Activated CD4-positive, alpha-beta T cell treated with anti-CD3 and anti-CD28 coated beads, Interleukin-2, amount 10 ng/mL, durations not matched to agents 7 days and 5 days (primary cell): ENCODE measurements around the gene DYRK3. TPM values are rescaled to one million over a fixed set of nuclear protein-coding genes. Genes with fewer than 3 reads are reported as not detected.
"Not testable (repeated sequence)": the region's sequence is repeated elsewhere in the genome, so short reads cannot be mapped to it uniquely, and the experiment has no call there.

Source experiments
- CTCF ChIA-PET: fragments of 350-600 bp; sonication (Branson Sonifier 250); formaldehyde crosslinking; loops from one replicate; lab custom pipeline; 2021; ENCODE audit warnings: antibody characterized with exemption; lab: Charles Lee
- POLR2A ChIA-PET: fragments of 350-600 bp; sonication (Branson Sonifier 250); formaldehyde crosslinking; loops from one replicate; lab custom pipeline; 2021; ENCODE audit warnings: antibody characterized with exemption; lab: Charles Lee
- DNase-seq: peaks from one replicate; pipeline ENCODE4 v3.0.0-alpha.2; 2020
- H3K27ac Mint-ChIP-seq: one replicate; pipeline ENCODE4 v1.8.0; 2021; ENCODE audit warnings: mild to moderate bottlenecking, moderate library complexity, mixed read lengths
- H3K27me3 Mint-ChIP-seq: one replicate; pipeline ENCODE4 v1.8.0; 2021; ENCODE audit warnings: mixed read lengths
- H3K36me3 Mint-ChIP-seq: one replicate; pipeline ENCODE4 v1.8.0; 2021; ENCODE audit warnings: low read depth, mixed read lengths
- H3K4me1 Mint-ChIP-seq: one replicate; pipeline ENCODE4 v1.8.0; 2021; ENCODE audit warnings: mixed read lengths
- H3K4me3 Mint-ChIP-seq: one replicate; pipeline ENCODE4 v1.8.0; 2021; ENCODE audit warnings: mild to moderate bottlenecking, moderate library complexity, mixed read lengths
- H3K9me3 Mint-ChIP-seq: one replicate; pipeline ENCODE4 v1.8.0; 2021; ENCODE audit warnings: mixed read lengths
- total RNA-seq, 2 experiments: library from RNA; stranded (reverse); gene quantifications; one replicate each; pipeline ENCODE4 v1.2.3, GENCODE V29; 2021

DYRK3 gene
- total RNA-seq, 2 experiments from 2014 or later = 4.0 to 4.3 TPM

DNA sequence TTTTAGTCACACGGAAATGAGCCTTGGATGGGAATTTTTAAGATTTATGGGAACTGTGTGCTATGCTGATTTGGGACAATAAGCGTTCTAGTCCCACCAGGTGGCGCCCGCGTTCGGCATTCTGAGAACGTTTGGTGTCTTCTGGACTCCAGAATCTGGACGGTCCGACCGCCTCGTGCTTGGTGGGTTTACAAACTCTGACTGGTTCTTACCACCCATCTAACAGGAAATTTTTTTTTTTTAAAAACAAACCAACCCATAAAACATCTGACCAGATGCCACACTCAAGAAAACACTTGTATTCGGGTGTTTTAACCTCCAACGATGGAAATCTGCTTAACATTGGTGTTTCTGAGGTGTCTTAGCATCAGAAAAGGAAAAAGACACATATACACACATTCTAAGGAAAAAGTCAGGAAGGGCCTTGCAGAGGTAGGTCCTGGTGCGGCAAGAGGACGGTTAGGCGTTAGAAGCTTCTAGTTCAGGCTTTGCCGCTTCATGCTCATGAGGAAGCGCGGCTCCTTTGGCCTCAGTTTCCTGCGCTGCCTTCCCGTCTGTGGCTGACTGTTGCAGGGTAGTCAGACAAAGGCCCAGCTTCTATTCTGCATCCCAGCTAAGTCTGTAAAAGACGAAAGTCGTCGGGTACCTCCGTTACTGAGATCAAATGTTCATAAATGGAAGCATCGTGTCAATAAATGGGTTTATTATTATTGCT is 814 bp upstream of the DYRK3 start:
- ChIA-PET CTCF (interaction anchor here (0.6 to 5.9 kb wide), 25 partner anchors 10 to 1163 kb away, joined by 3 to 45 read pairs (median 4); partner anchors contain the start of gene EIF2D), POLR2A (interaction anchor here (0.7 to 1.3 kb wide), 3 partner anchors 29 to 1328 kb away, joined by 3 to 5 read pairs (median 3); no protein-coding TSS in a partner anchor)
- H3K27ac Mint-ChIP-seq = peak overlapping the region; percentile 89
- peaks cover 1% of the 10 kb centered on the region for H3K36me3 Mint-ChIP-seq
- DNase-seq = peak; percentile 81
- peaks cover 23% of the 10 kb centered on the region for H3K4me1 Mint-ChIP-seq
- H3K4me3 Mint-ChIP-seq = peak overlapping the region; percentile 75
- H3K27me3 Mint-ChIP-seq = peaks cover 13% of the 10 kb centered on the region
- H3K9me3 Mint-ChIP-seq = no peaks in the 10 kb centered on the region

DNA sequence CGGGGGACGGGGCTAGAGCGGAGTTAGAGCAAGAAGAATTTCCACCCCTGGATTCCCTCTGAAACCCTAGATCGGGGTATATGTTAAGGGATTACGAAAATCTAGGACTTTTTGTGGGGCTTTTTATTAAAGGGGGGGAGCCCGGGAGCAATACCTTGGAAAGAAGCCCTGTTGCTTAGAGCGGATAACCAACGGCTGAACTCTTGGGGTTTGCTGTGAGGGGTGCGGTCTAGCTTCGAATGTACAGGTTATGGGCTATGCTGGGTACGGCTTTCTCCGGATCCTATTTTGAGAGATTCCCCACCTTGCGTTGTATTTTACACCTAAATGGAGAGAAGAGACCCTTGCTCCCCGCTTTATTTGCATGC is 626 bp downstream of the DYRK3 start:
- POLR2A ChIA-PET = interaction anchor here (0.6 to 1.3 kb wide), 3 partner anchors 27 to 404 kb away, joined by 3 to 5 read pairs (median 4); no protein-coding TSS in a partner anchor
- Mint-ChIP-seq H3K9me3 (no peaks in the 10 kb centered on the region), H3K27me3 (peaks cover 11% of the 10 kb centered on the region), H3K36me3 (peaks cover 1% of the 10 kb centered on the region), H3K4me1 (peaks cover 23% of the 10 kb centered on the region), H3K4me3 (peak overlapping the region; percentile 75), H3K27ac (no peak overlapping the region)
- CTCF ChIA-PET = interaction anchor here (1.0 to 5.9 kb wide), 14 partner anchors 10 to 346 kb away, joined by 3 to 45 read pairs (median 5); partner anchors contain the start of gene EIF2D
- DNase-seq = peak; percentile 22

DNA sequence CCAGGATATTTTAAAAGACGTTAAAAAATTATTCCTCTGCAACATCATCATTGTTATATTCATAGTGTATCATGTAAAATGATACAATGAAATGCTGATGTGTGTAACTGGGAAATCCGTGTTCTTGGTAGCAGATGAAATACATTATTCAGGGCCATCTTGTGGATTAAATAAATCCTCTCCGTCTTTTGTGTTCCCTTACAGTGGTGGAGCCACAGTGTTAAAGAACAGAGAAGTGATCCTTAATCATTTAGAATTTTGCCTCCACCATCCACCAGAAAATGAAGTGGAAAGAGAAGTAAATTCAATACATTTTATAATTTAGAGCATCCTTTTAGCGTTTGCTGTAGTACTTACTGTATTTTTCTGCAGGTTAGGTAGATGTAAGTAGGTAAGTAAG is 1.3 kb downstream of the DYRK3 start:
- Mint-ChIP-seq H3K36me3 (peaks cover 1% of the 10 kb centered on the region), H3K4me1 (peaks cover 23% of the 10 kb centered on the region), H3K27ac (no peak overlapping the region), H3K4me3 (no peak overlapping the region), H3K9me3 (no peaks in the 10 kb centered on the region), H3K27me3 (peaks cover 11% of the 10 kb centered on the region)
- DNase-seq = no peak
- ChIA-PET POLR2A (interaction anchor here (0.6 kb wide), 1 partner anchor 403 kb away, joined by 4 read pairs; no protein-coding TSS in a partner anchor), CTCF (interaction anchor here (0.6 to 5.9 kb wide), 5 partner anchors 12 to 167 kb away, joined by 4 to 45 read pairs (median 10); partner anchors contain the start of gene EIF2D)

DNA sequence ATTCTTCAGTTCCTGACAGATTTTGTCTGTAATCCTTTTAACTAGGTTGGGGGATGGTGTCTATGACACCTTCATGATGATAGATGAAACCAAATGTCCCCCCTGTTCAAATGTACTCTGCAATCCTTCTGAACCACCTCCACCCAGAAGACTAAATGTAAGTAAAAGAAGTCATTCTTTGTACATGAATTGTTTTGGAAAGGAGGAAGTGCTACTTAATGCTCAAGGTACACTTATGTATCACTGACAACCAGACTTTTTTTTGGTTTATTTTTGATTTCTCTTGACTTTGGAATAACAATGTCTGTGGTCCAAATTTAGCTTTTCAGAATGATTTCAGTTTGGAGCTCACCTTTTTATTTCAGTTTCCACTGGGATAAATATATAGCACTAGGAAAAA is 2.3 kb downstream of the DYRK3 start:
- H3K4me1 Mint-ChIP-seq = peaks cover 23% of the 10 kb centered on the region
- POLR2A ChIA-PET = no interaction called here
- peaks cover 1% of the 10 kb centered on the region for H3K36me3 Mint-ChIP-seq
- H3K4me3 Mint-ChIP-seq = no peak overlapping the region
- CTCF ChIA-PET = interaction anchor here (1.0 to 5.9 kb wide), 3 partner anchors 25 to 89 kb away, joined by 4 to 45 read pairs (median 10); partner anchors contain the start of gene EIF2D
- H3K27ac Mint-ChIP-seq = no peak overlapping the region
- no peak for DNase-seq
- H3K27me3 Mint-ChIP-seq = peaks cover 8% of the 10 kb centered on the region
- no peaks in the 10 kb centered on the region for H3K9me3 Mint-ChIP-seq

DNA sequence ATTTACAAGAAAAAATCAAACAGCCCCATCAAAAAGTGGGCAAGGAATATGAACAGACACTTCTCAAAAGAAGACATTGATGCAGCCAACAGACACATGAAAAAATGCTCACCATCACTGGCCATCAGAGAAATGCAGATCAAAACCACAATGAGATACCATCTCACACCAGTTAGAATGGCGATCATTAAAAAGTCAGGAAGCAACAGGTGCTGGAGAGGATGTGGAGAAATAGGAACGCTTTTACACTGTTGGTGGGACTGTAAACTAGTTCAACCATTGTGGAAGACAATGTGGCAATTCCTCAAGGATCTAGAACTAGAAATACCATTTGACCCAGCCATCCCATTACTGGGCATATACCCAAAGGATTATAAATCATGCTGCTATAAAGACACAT is 6.7 kb downstream of the DYRK3 start:
- H3K36me3 Mint-ChIP-seq, POLR2A ChIA-PET, H3K27me3 Mint-ChIP-seq, H3K9me3 Mint-ChIP-seq, H3K27ac Mint-ChIP-seq, H3K4me3 Mint-ChIP-seq, DNase-seq, H3K4me1 Mint-ChIP-seq: not testable (repeated sequence)
- CTCF ChIA-PET = interaction anchor here (1.4 kb wide), 1 partner anchor 16 kb away, joined by 3 read pairs; no protein-coding TSS in a partner anchor

DNA sequence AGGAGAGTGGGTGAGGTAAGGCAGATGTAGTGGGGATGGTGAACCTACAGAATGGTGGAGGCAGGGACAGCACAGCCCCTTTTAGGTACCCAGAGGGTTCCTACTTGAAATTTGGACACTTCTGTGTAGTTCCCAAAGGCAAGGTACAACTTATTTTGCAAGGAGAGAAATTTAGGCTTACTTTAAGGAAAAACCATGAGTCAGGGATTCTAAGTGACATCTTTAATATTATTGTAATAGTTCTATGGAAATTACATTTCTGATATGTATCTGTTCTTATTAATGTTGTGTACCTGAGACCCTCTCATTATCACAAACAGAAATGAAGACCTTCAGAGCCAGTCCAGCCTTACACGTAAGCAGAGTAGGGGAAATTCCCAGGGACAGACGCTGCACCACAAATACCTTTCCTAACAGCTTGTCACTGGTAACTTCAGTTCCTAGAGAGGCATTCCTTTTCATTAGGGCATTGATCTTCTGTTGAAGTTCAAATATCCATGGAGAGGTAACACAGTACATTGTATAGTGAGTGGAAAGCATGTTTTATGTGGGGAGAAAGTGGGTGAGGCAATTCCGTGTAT is 7.9 kb downstream of the DYRK3 start:
- H3K27me3 Mint-ChIP-seq = no peaks in the 10 kb centered on the region
- ChIA-PET CTCF (no interaction called here), POLR2A (no interaction called here)
- no peaks in the 10 kb centered on the region for H3K9me3 Mint-ChIP-seq
- H3K36me3 Mint-ChIP-seq = peaks cover 8% of the 10 kb centered on the region
- no peak overlapping the region for H3K4me3 Mint-ChIP-seq
- no peak overlapping the region for H3K27ac Mint-ChIP-seq
- DNase-seq = no peak
- H3K4me1 Mint-ChIP-seq = no peaks in the 10 kb centered on the region

DNA sequence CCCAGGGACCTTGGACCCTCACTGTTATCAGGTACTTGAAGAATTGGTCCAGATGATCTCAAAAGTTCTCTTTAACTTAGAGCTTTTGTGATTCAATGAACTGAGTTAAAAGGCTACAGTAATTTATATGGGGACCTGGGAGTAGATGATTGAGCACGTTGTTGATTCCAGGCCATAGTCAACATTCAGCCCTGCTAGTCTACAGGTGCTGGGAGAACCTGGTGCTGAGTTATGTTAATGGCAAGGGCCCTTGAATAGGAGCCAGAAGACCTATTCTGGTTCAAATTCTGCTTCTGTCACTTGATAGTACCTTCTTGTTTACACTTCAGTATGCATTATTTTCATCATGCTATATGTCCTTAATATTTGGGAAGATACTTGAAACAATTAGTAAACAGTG is 11.2 kb downstream of the DYRK3 start:
- Mint-ChIP-seq H3K9me3 (no peaks in the 10 kb centered on the region), H3K4me1 (no peaks in the 10 kb centered on the region), H3K36me3 (peaks cover 7% of the 10 kb centered on the region), H3K4me3 (no peak overlapping the region), H3K27me3 (no peaks in the 10 kb centered on the region), H3K27ac (no peak overlapping the region)
- no peak for DNase-seq
- ChIA-PET POLR2A (no interaction called here), CTCF (interaction anchor here (1.3 to 1.5 kb wide), 2 partner anchors 12 to 34 kb away, joined by 3 read pairs; partner anchors contain the start of gene EIF2D)

DNA sequence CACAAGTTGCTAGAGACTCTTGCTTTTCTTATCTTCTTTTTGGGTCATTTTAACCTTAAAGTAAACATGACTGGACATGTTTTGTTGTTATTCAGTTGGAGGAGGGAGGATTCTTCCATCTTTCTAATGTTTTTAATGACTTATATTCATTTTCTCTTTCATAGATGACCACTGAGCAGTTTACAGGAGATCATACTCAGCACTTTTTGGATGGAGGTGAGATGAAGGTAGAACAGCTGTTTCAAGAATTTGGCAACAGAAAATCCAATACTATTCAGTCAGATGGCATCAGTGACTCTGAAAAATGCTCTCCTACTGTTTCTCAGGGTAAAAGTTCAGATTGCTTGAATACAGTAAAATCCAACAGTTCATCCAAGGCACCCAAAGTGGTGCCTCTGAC is 11.9 kb downstream of the DYRK3 start:
- DNase-seq = no peak
- CTCF ChIA-PET = interaction anchor here (0.6 to 1.9 kb wide), 5 partner anchors 17 to 91 kb away, joined by 3 to 7 read pairs (median 3); partner anchors contain the start of gene EIF2D
- H3K4me3 Mint-ChIP-seq = no peak overlapping the region
- H3K36me3 Mint-ChIP-seq = peaks cover 7% of the 10 kb centered on the region
- H3K27ac Mint-ChIP-seq = no peak overlapping the region
- H3K27me3 Mint-ChIP-seq = no peaks in the 10 kb centered on the region
- POLR2A ChIA-PET = no interaction called here
- no peaks in the 10 kb centered on the region for H3K9me3 Mint-ChIP-seq
- H3K4me1 Mint-ChIP-seq = no peaks in the 10 kb centered on the region

DNA sequence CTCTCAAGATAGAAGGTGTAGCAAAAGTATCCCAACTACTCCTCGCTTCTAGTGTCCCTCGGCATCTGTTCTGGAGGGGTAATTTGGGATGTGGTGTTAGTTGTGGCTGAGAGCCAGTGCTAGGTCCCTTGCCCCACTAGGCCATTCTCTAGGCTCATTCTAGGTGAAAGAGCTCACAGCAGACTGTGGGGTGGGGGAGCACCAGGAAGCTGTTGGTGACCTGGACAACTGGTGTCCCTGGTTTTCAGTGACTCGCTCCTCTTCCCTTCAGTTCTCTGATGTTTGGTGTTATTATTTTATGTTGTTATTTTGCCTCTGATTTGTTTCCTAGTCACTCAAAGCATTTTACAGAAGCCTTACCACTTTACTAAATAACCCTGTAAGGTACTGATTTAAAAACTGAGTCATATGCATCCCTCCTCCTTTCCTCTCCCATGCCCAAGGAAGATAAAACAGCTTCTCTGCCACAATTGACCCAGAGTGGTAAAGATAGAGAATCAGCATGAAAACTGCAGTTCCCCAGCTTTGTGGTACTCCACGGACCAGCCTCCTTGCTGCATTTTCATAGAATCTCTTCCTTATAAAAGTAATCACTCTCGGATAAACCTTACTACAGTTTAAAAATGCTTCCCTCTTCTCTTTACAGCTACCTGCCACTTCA is 14.1 kb downstream of the DYRK3 start:
- no peak overlapping the region for H3K4me3 Mint-ChIP-seq
- no peak for DNase-seq
- peaks cover 7% of the 10 kb centered on the region for H3K36me3 Mint-ChIP-seq
- no peaks in the 10 kb centered on the region for H3K27me3 Mint-ChIP-seq
- no peaks in the 10 kb centered on the region for H3K4me1 Mint-ChIP-seq
- CTCF ChIA-PET = interaction anchor here (0.9 to 2.9 kb wide), 8 partner anchors 9 to 263 kb away, joined by 3 to 19 read pairs (median 4); partner anchors contain the start of genes DYRK3 and EIF2D
- POLR2A ChIA-PET = no interaction called here
- no peak overlapping the region for H3K27ac Mint-ChIP-seq
- no peaks in the 10 kb centered on the region for H3K9me3 Mint-ChIP-seq

DNA sequence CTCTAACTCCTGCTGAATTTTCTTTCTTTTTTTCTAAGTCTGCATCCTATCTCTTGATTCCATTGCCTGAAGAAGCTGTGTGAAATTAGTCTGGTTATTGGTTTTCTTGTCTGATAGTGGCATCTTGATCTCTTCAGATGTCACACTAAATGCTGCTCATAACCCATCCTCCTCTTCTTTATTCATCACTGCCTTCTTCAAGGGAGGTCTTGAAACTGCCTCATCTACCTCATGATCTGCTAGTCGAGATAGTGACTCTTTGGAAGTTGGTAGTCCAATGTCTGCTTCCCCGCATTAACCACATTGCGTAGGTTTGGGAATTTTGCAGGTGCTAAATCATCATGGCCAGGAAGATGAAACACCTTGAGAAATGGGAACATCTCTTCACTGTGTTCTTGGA is 15.7 kb downstream of the DYRK3 start:
- Mint-ChIP-seq H3K4me3 (no peak overlapping the region), H3K27ac (no peak overlapping the region), H3K36me3 (peaks cover 7% of the 10 kb centered on the region), H3K27me3 (no peaks in the 10 kb centered on the region), H3K4me1 (no peaks in the 10 kb centered on the region), H3K9me3 (no peaks in the 10 kb centered on the region)
- POLR2A ChIA-PET = interaction anchor here (0.6 kb wide), 1 partner anchor 38 kb away, joined by 3 read pairs; no protein-coding TSS in a partner anchor
- CTCF ChIA-PET = interaction anchor here (1.5 to 2.9 kb wide), 2 partner anchors 13 to 16 kb away, joined by 5 to 19 read pairs; partner anchors contain the start of gene DYRK3
- no peak for DNase-seq

DNA sequence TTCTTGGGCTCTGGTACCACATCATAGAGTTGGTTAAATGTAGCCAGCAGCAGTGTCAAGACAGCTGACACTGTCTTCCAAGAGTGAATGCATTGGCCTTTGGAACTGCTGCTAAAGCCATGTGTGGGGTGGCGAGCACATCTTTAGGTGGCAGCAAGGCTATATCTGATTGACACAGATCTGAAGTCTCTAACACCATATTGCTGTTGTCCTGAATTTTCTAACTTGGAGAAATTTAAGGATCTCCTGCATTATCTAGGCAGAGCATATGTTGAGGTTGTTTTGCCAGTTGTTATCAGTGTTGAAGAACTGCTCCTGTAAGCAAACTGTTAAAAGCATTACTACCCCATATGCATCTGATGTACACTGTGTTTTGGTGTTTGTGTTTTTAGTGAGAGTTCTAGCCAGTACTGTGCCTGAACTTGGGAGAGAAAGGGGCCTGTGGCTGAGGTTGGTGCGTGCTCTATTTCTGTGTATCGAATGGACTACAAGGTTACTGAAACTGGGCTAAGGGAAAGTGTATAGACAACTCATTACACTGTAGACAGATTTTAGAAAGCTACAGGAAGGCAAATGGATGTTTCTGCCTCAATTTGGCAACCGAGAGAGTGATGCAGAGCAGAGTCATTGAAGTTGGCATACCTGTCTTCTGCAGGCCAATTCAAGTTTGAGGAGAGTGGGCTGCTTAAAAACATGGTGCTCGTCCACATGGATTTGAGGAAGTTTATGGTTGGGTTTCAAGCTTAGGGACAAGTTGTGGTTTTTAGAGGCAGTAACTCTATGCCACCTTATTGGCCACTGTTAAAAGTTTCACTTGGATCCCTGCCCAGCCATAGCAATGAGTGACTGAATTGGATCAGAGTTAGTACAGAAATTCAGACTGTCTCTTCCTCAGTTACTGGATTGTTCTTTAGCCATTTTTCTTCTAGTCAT is 16.9 kb downstream of the DYRK3 start:
- Mint-ChIP-seq H3K27ac (no peak overlapping the region), H3K27me3 (peaks cover under 1% of the 10 kb centered on the region), H3K4me3 (no peak overlapping the region), H3K4me1 (no peaks in the 10 kb centered on the region), H3K36me3 (peaks cover 7% of the 10 kb centered on the region), H3K9me3 (no peaks in the 10 kb centered on the region)
- ChIA-PET CTCF (interaction anchor here (0.7 to 2.9 kb wide), 2 partner anchors 12 to 40 kb away, joined by 3 to 19 read pairs; partner anchors contain the start of gene EIF2D), POLR2A (no interaction called here)
- DNase-seq = no peak
